GM19239 (cell line): ENCODE data around the gene TNRC6A.

ENCODE experiments used
- DNase-seq: peaks from one replicate; pipeline ENCODE4 v3.0.0; 2011; ENCODE audit warnings: low spot score; ENCODE audit not compliant: insufficient read length
- FAIRE-seq: peaks from 2 replicates; lab custom pipeline; 2011; peaks lifted over from hg19 to GRCh38; lab: Jason Lieb, UNC

Gene TNRC6A

GRCh38 chr16:24753437-24753836, 24.0 kb downstream of the TNRC6A start:
- DNase-seq (no peak), FAIRE-seq (no peak)

- DNase-seq (no peak), FAIRE-seq (no peak)
Observed at GRCh38 chr16:24754543-24754942, 25.1 kb downstream of the TNRC6A start.

- FAIRE-seq: no peak
Observed at GRCh38 chr16:24755201-24755874, 25.9 kb downstream of the TNRC6A start.

GRCh38 chr16:24758373-24758772, 28.9 kb downstream of the TNRC6A start:
- FAIRE-seq (no peak), DNase-seq (no peak)

More at GRCh38 chr16:24755201-24755874, 25.9 kb downstream of the TNRC6A start:
- no peak for DNase-seq

GRCh38 chr16:24759006-24759405, 29.6 kb downstream of the TNRC6A start:
- no peak for FAIRE-seq

GRCh38 chr16:24761526-24761925, 32.1 kb downstream of the TNRC6A start:
- no peak for FAIRE-seq
- no peak for DNase-seq

More at GRCh38 chr16:24759006-24759405, 29.6 kb downstream of the TNRC6A start:
- DNase-seq: no peak

- FAIRE-seq: no peak
- DNase-seq: no peak
Observed at GRCh38 chr16:24764916-24765315, 35.5 kb downstream of the TNRC6A start.

- FAIRE-seq: no peak
- DNase-seq: no peak
Observed at GRCh38 chr16:24766057-24766456, 36.6 kb downstream of the TNRC6A start.

GRCh38 chr16:24769806-24770205, 40.4 kb downstream of the TNRC6A start:
- DNase-seq (no peak), FAIRE-seq (no peak)

GRCh38 chr16:24771132-24771778, 41.8 kb downstream of the TNRC6A start:
- DNase-seq (no peak), FAIRE-seq (no peak)

GRCh38 chr16:24771779-24772157, 42.3 kb downstream of the TNRC6A start:
- no peak for DNase-seq
- no peak for FAIRE-seq

GRCh38 chr16:24773771-24774427, 44.4 kb downstream of the TNRC6A start:
- FAIRE-seq: no peak
- DNase-seq: no peak

- DNase-seq: no peak
- no peak for FAIRE-seq
Observed at GRCh38 chr16:24774510-24774909, 45.1 kb downstream of the TNRC6A start.

- FAIRE-seq: no peak
Observed at GRCh38 chr16:24775455-24775854, 46.0 kb downstream of the TNRC6A start.

GRCh38 chr16:24776501-24777220, 47.2 kb downstream of the TNRC6A start:
- DNase-seq: no peak
- no peak for FAIRE-seq

More at GRCh38 chr16:24775455-24775854, 46.0 kb downstream of the TNRC6A start:
- no peak for DNase-seq

- DNase-seq (no peak), FAIRE-seq (no peak)
Observed at GRCh38 chr16:24778671-24779070, 49.2 kb downstream of the TNRC6A start.

GRCh38 chr16:24781256-24781655, 51.8 kb downstream of the TNRC6A start:
- FAIRE-seq: no peak
- DNase-seq: no peak

- FAIRE-seq: no peak
- no peak for DNase-seq
Observed at GRCh38 chr16:24784121-24784520, 54.7 kb downstream of the TNRC6A start.

- FAIRE-seq (no peak), DNase-seq (no peak)
Observed at GRCh38 chr16:24789881-24790280, 60.4 kb downstream of the TNRC6A start.

- DNase-seq: no peak
- no peak for FAIRE-seq
Observed at GRCh38 chr16:24800586-24800985, 71.1 kb downstream of the TNRC6A start.
